Heart right ventricle (tissue), 16 donors: Measurements from ENCODE around the gene SCN4B. TPM values are rescaled to one million over a fixed set of nuclear protein-coding genes. Genes with fewer than 3 reads are reported as not detected.

Source experiments
- ATAC-seq, 8 donors: fragments of 200-7000 bp; cut with Tn5 transposase; one replicate each; pipeline ENCODE4 v1.9.1; 2020; ENCODE audit warnings: mild to moderate bottlenecking in 8 of 8, moderate library complexity in 8 of 8, moderate number of reproducible peaks in 1 of 8
- DNase-seq, 2 donors: peaks; one replicate each; pipeline ENCODE4 v3.0.0-alpha.2; 2020
- H3K27ac ChIP-seq, 10 donors: fragments of 200-600 bp; sonication (generic) in 2 of 10; one replicate each; pipeline versions ENCODE4 v1.5.0 to v1.8.0; 2020 to 2022; ENCODE audit warnings: mild to moderate bottlenecking in 3 of 10
- H3K27me3 ChIP-seq, 7 donors: fragments of 200-600 bp; one replicate each; pipeline ENCODE4 v1.8.0; 2021 to 2022; ENCODE audit warnings: mild to moderate bottlenecking in 2 of 7
- H3K36me3 ChIP-seq, 9 donors: fragments of 200-600 bp; sonication (generic) in 1 of 9; one replicate each; pipeline versions ENCODE4 v1.5.0 to v1.8.0; 2020 to 2022; ENCODE audit warnings: mild to moderate bottlenecking in 2 of 9
- H3K4me1 ChIP-seq, 9 donors: fragments of 200-600 bp; sonication (generic) in 1 of 9; one replicate each; pipeline versions ENCODE4 v1.5.0 to v1.8.0; 2020 to 2022; ENCODE audit warnings: mild to moderate bottlenecking in 4 of 9
- H3K4me3 ChIP-seq, 10 donors: fragments of 200-600 bp; sonication (generic) in 2 of 10; one replicate each; pipeline versions ENCODE4 v1.5.0 to v1.8.0; 2020 to 2022; ENCODE audit warnings: mild to moderate bottlenecking in 7 of 10, moderate library complexity in 2 of 10
- H3K9me3 ChIP-seq, 11 donors: fragments of 200-600 bp in 10 of 11; sonication (generic) in 2 of 11; one replicate each; pipeline versions ENCODE4 v1.5.0 to v1.8.0; 2013 to 2022; ENCODE audit warnings: mild to moderate bottlenecking in 2 of 11, control low read depth in 1 of 11, moderate library complexity in 1 of 11
- CTCF ChIP-seq, 9 donors: fragments of 200-600 bp; sonication (generic) in 2 of 9; IDR thresholded peaks; one replicate each; pipeline versions ENCODE4 v1.5.0 to v1.8.0; 2021 to 2022; ENCODE audit warnings: antibody characterized with exemption in 9 of 9, mild to moderate bottlenecking in 5 of 9, moderate library complexity in 1 of 9
- WGBS, 2 donors: extraction: QIAGEN DNeasy Blood & Tissue Kit; methylation state at CpG; one replicate each; pipeline ENCODE4 v1.1.7; 2013; ENCODE audit warnings: inconsistent platforms in 1 of 2; 5-methylcytosine and 5-hydroxymethylcytosine counted together
- intact Hi-C, 10 donors: fragments of 100-400 bp; cut with DNase I; formaldehyde crosslinking; loops; one replicate each; pipeline versions ENCODE4 v1.11.1 to v1.14.2; 2022
- polyA plus RNA-seq, 2 donors: library from polyadenylated mRNA; stranded (reverse); fragments of 200-250 nt; gene quantifications; one replicate each; pipeline ENCODE4 v1.2.3, GENCODE V29; 2013
- total RNA-seq, 10 donors: library from RNA; stranded (reverse); fragmentation: NEBNext Ultra II Directional in 3 of 10; extraction: Animal tissue kit (Norgen Biotek cat#: 25700) in 3 of 10; gene quantifications; one replicate each; pipeline versions ENCODE4 v1.2.1 to v1.2.4, GENCODE V29; 2021 to 2023
- donor health status: Arrhythmogenic right ventricular cardiomyopathy.
- donor health status: ischemic (EF 13 %, LVEDD 7.1; RV severe dilation, severe dysfunction).
- donor health status: healthy with polysubstance abuse.
- donor health status: DM: no; HTN: yes; CAD: no.
- donor health status: DM: no; HTN: no; CAD: no.
- donor health status: ischemic (EF 25% LVEDD 6.9; RV normal size, moderate dysfunction).
- donor health status: ischemic (EF 25% LVEDD 5.7; RV mildly dilated, moderate dysfunction).
- donor health status: healthy.
- donor health status: DM: yes; HTN: yes; CAD: no.
- donor health status: Ischemic cardiomyopathy.
- donor health status: ischemic (EF 35%, LVEDD 5.7; RV mildly dilated, moderate dysfunction).
- donor health status: nonischemic (EF 11% LVEDD 7.7; RV severe dilation, severe dysfunction).
- donor health status: DM: yes; HTN: yes; CAD: no.
- donor health status: PGD.
- donor health status: ischemic (EF 29% LVEDD 5.4; RV normal size, mild dysfunction).
- donor health status: nonischemic (EF 23%, LVEDD 6.1; RV moderate dilation, normal function).

The SCN4B gene
- total and polyA plus RNA-seq, 12 donors: 5.4 to 17.5 (median 9.2) TPM

DNA sequence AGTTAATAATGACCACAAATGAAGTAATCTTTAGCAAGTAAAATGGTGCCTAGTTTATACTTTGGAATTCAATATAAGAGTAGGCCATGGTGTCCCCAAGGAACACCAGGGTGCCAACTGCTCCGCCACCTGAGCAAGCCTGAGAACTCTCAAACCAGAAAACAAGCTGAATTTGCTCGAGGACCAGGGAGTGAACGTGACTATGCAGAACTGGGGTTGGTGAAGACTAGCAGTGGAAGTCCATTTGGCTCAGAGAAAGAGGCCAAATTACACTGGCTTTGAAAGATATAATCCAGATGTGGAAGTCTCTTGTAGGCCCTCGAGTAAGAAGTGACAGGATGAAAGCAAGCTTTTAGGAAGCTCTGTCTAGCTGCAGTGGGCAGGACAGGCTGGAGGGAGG is 57.1 kb downstream of the SCN4B start:
- H3K4me3 ChIP-seq: no peak overlapping the region
- no peaks in the 10 kb centered on the region for H3K9me3 ChIP-seq
- no peaks in the 10 kb centered on the region for H3K27me3 ChIP-seq
- 63 to 70% methylated on average over 4 of the region's 4 CpGs for WGBS, 2 donors
- DNase-seq (no peak), ATAC-seq (no peak)
- TF ChIP-seq CTCF (IDR thresholded peaks at IDR 0.05): no peak
- H3K27ac ChIP-seq: no peak overlapping the region
- intact Hi-C loops: no loop called here
- H3K36me3 ChIP-seq: no peaks in the 10 kb centered on the region
- H3K4me1 ChIP-seq: peaks cover 0 to 12% (median 6%) of the 10 kb centered on the region in 9 donors

- Histone ChIP-seq H3K4me3 (no peak overlapping the region), H3K9me3 (peaks cover 0 to 5% (median 0%) of the 10 kb centered on the region in 11 donors), H3K36me3 (no peaks in the 10 kb centered on the region), H3K27ac (no peak overlapping the region), H3K4me1 (peaks cover 0 to 5% (median 0%) of the 10 kb centered on the region in 9 donors), H3K27me3 (no peaks in the 10 kb centered on the region)
- intact Hi-C loops: no loop called here
- WGBS, 2 donors: 73 to 77% methylated on average over 8 of the region's 8 CpGs
- TF ChIP-seq CTCF (IDR thresholded peaks at IDR 0.05): no peak
- DNase-seq: no peak
- ATAC-seq: peak in 1 of 8 donors; percentile 19
Measured at GRCh38 chr11:118092907-118093571, 59.6 kb downstream of the SCN4B start.

DNA sequence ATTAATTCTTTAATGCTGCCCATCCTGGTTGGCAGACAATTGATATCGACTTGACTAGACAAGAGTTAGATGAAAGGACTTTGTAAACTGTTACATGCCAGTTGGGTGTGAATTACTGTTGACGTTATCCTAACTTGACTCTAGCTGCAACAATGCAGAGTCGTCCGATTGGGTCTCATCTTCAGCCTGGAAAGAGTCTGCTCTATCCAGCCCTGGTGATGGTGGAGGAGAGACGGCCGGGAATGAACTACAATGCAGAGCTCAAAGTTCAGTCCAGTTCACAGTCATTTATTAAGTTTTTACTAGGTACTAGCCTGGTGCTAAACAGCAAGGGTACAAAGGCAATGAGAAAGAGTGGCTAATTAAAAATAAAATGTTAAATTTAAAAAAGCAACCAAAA is 60.9 kb downstream of the SCN4B start:
- ATAC-seq (no peak), DNase-seq (no peak)
- no peak for TF ChIP-seq CTCF (IDR thresholded peaks at IDR 0.05)
- Histone ChIP-seq H3K27me3 (no peaks in the 10 kb centered on the region), H3K4me3 (no peak overlapping the region), H3K4me1 (peaks cover 0 to 8% (median 0%) of the 10 kb centered on the region in 9 donors), H3K36me3 (no peaks in the 10 kb centered on the region), H3K9me3 (peaks cover 0 to 19% (median 0%) of the 10 kb centered on the region in 11 donors), H3K27ac (no peak overlapping the region)
- intact Hi-C loops: no loop called here
- WGBS, 2 donors: 83 to 89% methylated on average over 6 of the region's 6 CpGs

- intact Hi-C loops: no loop called here
- Histone ChIP-seq H3K27me3 (no peaks in the 10 kb centered on the region), H3K36me3 (no peaks in the 10 kb centered on the region), H3K4me3 (no peak overlapping the region), H3K9me3 (peaks cover 0 to 20% (median 0%) of the 10 kb centered on the region in 11 donors), H3K4me1 (peaks cover 0 to 8% (median 0%) of the 10 kb centered on the region in 9 donors), H3K27ac (no peak overlapping the region)
- TF ChIP-seq CTCF (IDR thresholded peaks at IDR 0.05): no peak
- DNase-seq (no peak), ATAC-seq (no peak)
- 83 to 85% methylated on average over 7 of the region's 7 CpGs for WGBS, 2 donors
Measured at GRCh38 chr11:118090545-118091162, 62.0 kb downstream of the SCN4B start.
